PC-3 (cell line): ENCODE data around the gene PROSER3. TPM values are rescaled to one million over a fixed set of nuclear protein-coding genes. Genes with fewer than 3 reads are reported as not detected.
A peak's percentile ranks its signal among the peaks of the same experiment; 100 is the strongest.
"Not testable (repeated sequence)": the region's sequence is repeated elsewhere in the genome, so short reads cannot be mapped to it uniquely, and the experiment has no call there.

Experiments
- ATAC-seq: fragments of 200-7000 bp; cut with Tn5 transposase; 2 replicates; pipeline ENCODE4 v1.9.1; 2020; ENCODE audit warnings: mild to moderate bottlenecking, moderate library complexity
- BruUV-seq: library from RNA; stranded (reverse); fragments of 400-500 nt; replicated peaks from 2 replicates; lab custom pipeline; 2021; lab: Mats Ljungman, UMichigan
- CTCF ChIA-PET: fragments of 300-600 bp; sonication (Branson Sonifier 250); formaldehyde crosslinking; loops from one replicate; lab custom pipeline; 2022; ENCODE audit warnings: antibody characterized with exemption; lab: Charles Lee
- POLR2A ChIA-PET: fragments of 300-600 bp; sonication (Branson Sonifier 250); formaldehyde crosslinking; loops from one replicate; lab custom pipeline; 2022; ENCODE audit warnings: antibody characterized with exemption; ENCODE audit not compliant: unreplicated experiment; lab: Charles Lee
- DNase-seq: peaks from one replicate; pipeline ENCODE4 v3.0.0-alpha.2; 2015
- H2AFZ ChIP-seq: fragments of 300-600 bp; sonication (generic); 2 replicates; pipeline ENCODE4 v1.6.0; 2016; ENCODE audit warnings: antibody characterized with exemption, low read length
- H3F3A ChIP-seq: fragments of 300-600 bp; sonication (generic); one replicate; pipeline ENCODE4 v1.6.0; 2017; ENCODE audit warnings: antibody characterized with exemption, low read length, control low read depth, mild to moderate bottlenecking; ENCODE audit not compliant: unreplicated experiment
- H3K27ac ChIP-seq: fragments of 300-600 bp; sonication (generic); 2 replicates; pipeline ENCODE4 v1.5.1; 2016; ENCODE audit warnings: mild to moderate bottlenecking, low read length
- H3K27me3 ChIP-seq: fragments of 300-600 bp; sonication (generic); 2 replicates; pipeline ENCODE4 v1.6.1; 2016; ENCODE audit warnings: low read length, mixed read lengths
- H3K36me3 ChIP-seq: fragments of 300-600 bp; sonication (generic); 2 replicates; pipeline ENCODE4 v1.6.1; 2016; ENCODE audit warnings: low read depth, mixed run types, low read length, mixed read lengths
- H3K4me1 ChIP-seq: fragments of 300-600 bp; sonication (generic); 2 replicates; pipeline ENCODE4 v1.5.1; 2016; ENCODE audit warnings: low read length; ENCODE audit not compliant: insufficient read depth
- H3K4me2 ChIP-seq: fragments of 300-600 bp; sonication (generic); 2 replicates; pipeline ENCODE4 v1.6.0; 2016; ENCODE audit warnings: low read length
- H3K4me3 ChIP-seq: fragments of 300-600 bp; sonication (generic); 2 replicates; pipeline ENCODE4 v1.5.1; 2016; ENCODE audit warnings: mild to moderate bottlenecking, low read length, mixed read lengths
- H3K79me2 ChIP-seq: fragments of 300-600 bp; sonication (generic); 2 replicates; pipeline ENCODE4 v1.6.1; 2017; ENCODE audit warnings: low read length, mixed read lengths
- H3K9ac ChIP-seq: fragments of 300-600 bp; sonication (generic); 2 replicates; pipeline ENCODE4 v1.6.0; 2016; ENCODE audit warnings: mild to moderate bottlenecking, low read length
- H3K9me2 ChIP-seq: fragments of 300-600 bp; sonication (generic); replicated peaks from 2 replicates; pipeline ENCODE4 v1.6.1; 2016; ENCODE audit warnings: mixed run types, low read length, mixed read lengths
- H3K9me3 ChIP-seq: fragments of 300-600 bp; sonication (generic); 2 replicates; pipeline ENCODE4 v1.6.1; 2016; ENCODE audit warnings: low read length, mixed read lengths
- H4K20me1 ChIP-seq: fragments of 300-600 bp; sonication (generic); 2 replicates; pipeline ENCODE4 v1.6.1; 2016; ENCODE audit warnings: low read length, mixed read lengths
- CTCF ChIP-seq: fragments of 300-600 bp; sonication (generic); conservative IDR thresholded peaks from 2 replicates; pipeline ENCODE4 v1.5.1; 2017; ENCODE audit warnings: antibody characterized with exemption, low read depth, mild to moderate bottlenecking, low read length
- EZH2 ChIP-seq: fragments of 300-600 bp; sonication (generic); IDR thresholded peaks from one replicate; pipeline ENCODE4 v1.6.1; 2017; ENCODE audit warnings: antibody characterized with exemption, mild to moderate bottlenecking, low read length; ENCODE audit not compliant: unreplicated experiment
- EZH2phosphoT487 ChIP-seq: fragments of 300-600 bp; sonication (generic); IDR thresholded peaks from 2 replicates; pipeline ENCODE4 v1.6.1; 2018; ENCODE audit warnings: mild to moderate bottlenecking, antibody characterized with exemption, low read length, borderline replicate concordance
- intact Hi-C: fragments of 100-400 bp; cut with micrococcal nuclease; formaldehyde crosslinking; loops from 2 replicates; pipeline ENCODE4 v1.9.0; 2023
- total RNA-seq: library from RNA; depleted of rRNA; stranded (reverse); fragments of >200 nt; gene quantifications from 2 replicates; pipeline ENCODE4 v1.2.3, GENCODE V29; 2014

The PROSER3 gene
- total RNA-seq, 1 experiment from 2014 or later: 5.5 TPM

- Histone ChIP-seq H3K27me3 (no peaks in the 10 kb centered on the region), H3K9me3 (no peaks in the 10 kb centered on the region), H3K9ac (no peak overlapping the region), H3K36me3 (no peaks in the 10 kb centered on the region), H3K27ac (no peak overlapping the region), H3K9me2 (no peaks in the 10 kb centered on the region), H3K4me3 (no peak overlapping the region), H3K79me2 (no peaks in the 10 kb centered on the region), H3F3A (no peaks in the 10 kb centered on the region), H4K20me1 (no peaks in the 10 kb centered on the region), H3K4me2 (no peak overlapping the region), H3K4me1 (no peaks in the 10 kb centered on the region), H2AFZ (no peak overlapping the region)
- ChIA-PET POLR2A (no interaction called here), CTCF (no interaction called here)
- DNase-seq: peak; percentile 2
- peak; percentile 54; the same call in 1 of the 2 replicates for ATAC-seq
- BruUV-seq: no TSS peak
- intact Hi-C loops: no loop called here
- TF ChIP-seq EZH2 (no peak), EZH2phosphoT487 (no peak), CTCF (no peak)
Observed at GRCh38 chr19:35793381-35794165, 35.6 kb downstream of the PROSER3 start.

GRCh38 chr19:35795564-35795963 lies 37.6 kb downstream of the PROSER3 start:
- H3K79me2 ChIP-seq, H3K27ac ChIP-seq, H3F3A ChIP-seq, H3K9me3 ChIP-seq, intact Hi-C loops, H3K4me2 ChIP-seq, H3K36me3 ChIP-seq, POLR2A ChIA-PET, CTCF ChIA-PET, BruUV-seq, H3K9me2 ChIP-seq, ATAC-seq, H4K20me1 ChIP-seq, DNase-seq, H3K4me3 ChIP-seq, H3K4me1 ChIP-seq, H3K27me3 ChIP-seq, H2AFZ ChIP-seq, H3K9ac ChIP-seq: not testable (repeated sequence)

GRCh38 chr19:35796645-35797542 lies 38.9 kb downstream of the PROSER3 start:
- ChIA-PET CTCF (no interaction called here), POLR2A (no interaction called here)
- no peaks in the 10 kb centered on the region for H3K9me3 ChIP-seq
- H3K4me1 ChIP-seq: no peaks in the 10 kb centered on the region
- no peaks in the 10 kb centered on the region for H3K36me3 ChIP-seq
- ATAC-seq: no peak
- DNase-seq: no peak
- no peak overlapping the region for H3K4me3 ChIP-seq
- no peak overlapping the region for H3K9ac ChIP-seq
- no peaks in the 10 kb centered on the region for H3F3A ChIP-seq
- no peak overlapping the region for H2AFZ ChIP-seq
- no peaks in the 10 kb centered on the region for H3K9me2 ChIP-seq
- H3K27ac ChIP-seq: no peak overlapping the region
- no peak overlapping the region for H3K4me2 ChIP-seq
- TF ChIP-seq EZH2phosphoT487: no peak
- no peak for TF ChIP-seq CTCF
- TF ChIP-seq EZH2: no peak
- no peaks in the 10 kb centered on the region for H4K20me1 ChIP-seq
- no TSS peak for BruUV-seq
- no peaks in the 10 kb centered on the region for H3K27me3 ChIP-seq
- H3K79me2 ChIP-seq: no peaks in the 10 kb centered on the region
- intact Hi-C loops: no loop called here
